K562 (cell line): ENCODE data around the gene RPS6KA4. TPM values are rescaled to one million over a fixed set of nuclear protein-coding genes. Genes with fewer than 3 reads are reported as not detected.

ENCODE experiments used
- ATAC-seq: fragments of 200-7000 bp; cut with Tn5 transposase; 3 replicates; pipeline ENCODE4 v1.9.1; 2020; ENCODE audit warnings: moderate library complexity
- BruUV-seq: library from RNA; stranded (reverse); fragments of 400-500 nt; replicated peaks from 2 replicates; lab custom pipeline; 2021; lab: Mats Ljungman, UMichigan
- CTCF ChIA-PET: fragments of 300-600 bp; formaldehyde crosslinking; extraction: SDS; loops from one replicate; lab custom pipeline; 2021; ENCODE audit warnings: low intra/inter-chr PET ratio; lab: Yijun Ruan, JAX
- POLR2A ChIA-PET: fragments of 300-600, 350-650 bp; sonication (Branson Sonifier 250); formaldehyde crosslinking; extraction: SDS; loops from one replicate; lab custom pipeline; 2021; ENCODE audit warnings: antibody characterized with exemption, inconsistent platforms; lab: Yijun Ruan, JAX
- DNase-seq, 4 experiments: peaks; one replicate each; pipeline versions ENCODE4 v3.0.0 to v3.0.0-alpha.2; 2011 to 2018; ENCODE audit warnings: low spot score in 3 of 4, mixed read lengths in 3 of 4; ENCODE audit errors: extremely low read depth in 1 of 4
- FAIRE-seq: peaks from 2 replicates; lab custom pipeline; 2011; peaks lifted over from hg19 to GRCh38; lab: Jason Lieb, UNC
- H2AFZ ChIP-seq: 2 replicates; pipeline ENCODE4 v1.6.0; 2011; ENCODE audit warnings: low read depth, low read length, control low read depth, inconsistent platforms
- H3K27ac ChIP-seq: fragments of 200-600 bp; 3 replicates; pipeline ENCODE4 v1.8.0; 2011; ENCODE audit warnings: low read depth, mild to moderate bottlenecking, control low read depth, inconsistent platforms, low read length, moderate library complexity, mixed read lengths; ENCODE audit errors: extremely low read depth
- H3K27me3 ChIP-seq, 2 experiments: fragments of 300-600 bp in 1 of 2; 2 replicates in 1 of 2; 3 replicates in 1 of 2; pipeline versions ENCODE4 v1.6.0 to v1.8.0; 2011; ENCODE audit warnings: inconsistent platforms in 2 of 2, low read length in 2 of 2, mild to moderate bottlenecking in 1 of 2, mixed read lengths in 1 of 2, moderate library complexity in 1 of 2; ENCODE audit not compliant: control insufficient read depth in 2 of 2, insufficient read depth in 2 of 2
- H3K36me3 ChIP-seq: fragments of 300-600 bp; 3 replicates; pipeline ENCODE4 v1.8.0; 2011; ENCODE audit warnings: mild to moderate bottlenecking, low read length, inconsistent platforms; ENCODE audit not compliant: control insufficient read depth, insufficient read depth
- H3K4me1 ChIP-seq, 2 experiments: fragments of 200-600 bp in 1 of 2; replicated peaks in 1 of 2; 2 replicates in 1 of 2; 3 replicates in 1 of 2; pipeline versions ENCODE4 v1.5.1 to v1.8.0; 2011; ENCODE audit warnings: inconsistent platforms in 2 of 2, low read length in 2 of 2, mild to moderate bottlenecking in 1 of 2, mixed read lengths in 1 of 2, moderate library complexity in 1 of 2; ENCODE audit not compliant: control insufficient read depth in 2 of 2, insufficient read depth in 2 of 2
- H3K4me2 ChIP-seq: 2 replicates; pipeline ENCODE4 v1.6.1; 2011; ENCODE audit warnings: low read length, control low read depth, inconsistent platforms, mixed read lengths; ENCODE audit not compliant: insufficient read depth
- H3K4me3 ChIP-seq: fragments of 200-600 bp; sonication (generic), shearing (Covaris generic); 2 replicates; pipeline ENCODE4 v1.5.1; 2016; ENCODE audit warnings: control low read depth, inconsistent platforms
- H3K79me2 ChIP-seq: fragments of 200-600 bp; 3 replicates; pipeline ENCODE4 v1.8.0; 2011; ENCODE audit warnings: low read length, inconsistent platforms; ENCODE audit not compliant: control insufficient read depth, insufficient read depth
- H3K9ac ChIP-seq, 2 experiments: 2 replicates each; pipeline versions ENCODE4 v1.6.0 to v1.6.1; 2011; ENCODE audit warnings: low read depth in 2 of 2, low read length in 2 of 2, control low read depth in 1 of 2, inconsistent platforms in 1 of 2, mild to moderate bottlenecking in 1 of 2, mixed read lengths in 1 of 2; ENCODE audit not compliant: insufficient read depth in 1 of 2
- H3K9me1 ChIP-seq: one replicate; pipeline ENCODE4 v1.6.0; 2011; ENCODE audit warnings: inconsistent platforms, mild to moderate bottlenecking, low read length, moderate library complexity; ENCODE audit not compliant: control insufficient read depth, insufficient read depth
- H3K9me3 ChIP-seq: replicated peaks from 2 replicates; pipeline ENCODE4 v1.5.1; 2011; ENCODE audit warnings: low read depth, low read length, inconsistent platforms; ENCODE audit not compliant: control insufficient read depth, insufficient read depth
- H4K20me1 ChIP-seq: replicated peaks from 2 replicates; pipeline ENCODE4 v1.6.1; 2011; ENCODE audit warnings: low read length, inconsistent platforms, mixed read lengths; ENCODE audit not compliant: control insufficient read depth, insufficient read depth
- FOS ChIP-seq: IDR thresholded peaks from 3 replicates; pipeline ENCODE4 v1.6.1; 2011; ENCODE audit not compliant: insufficient read length; ENCODE audit errors: extremely low read depth
- PKNOX1 ChIP-seq: fragments of 450-650 bp; IDR thresholded peaks from 2 replicates; pipeline ENCODE4 v1.6.1; 2016
- RHOXF2B ChIP-seq: fragments of 250-450 bp; sonication (Bioruptor Pico); conservative IDR thresholded peaks from 2 replicates; pipeline ENCODE4 v1.5.1; 2021
- YBX1 ChIP-seq: fragments of 450-650 bp; IDR thresholded peaks from 2 replicates; pipeline ENCODE4 v1.7.1; 2016; ENCODE audit warnings: mild to moderate bottlenecking
- ZNF175 ChIP-seq: fragments of 200-800 bp; sonication (Bioruptor generic); IDR thresholded peaks from 2 replicates; pipeline ENCODE4 v1.6.1; 2016; ENCODE audit warnings: low read depth, mild to moderate bottlenecking, missing genetic modification characterization, missing compliant biosample characterization
- ZNF449 ChIP-seq: fragments of 250-450 bp; sonication (Bioruptor Pico); IDR thresholded peaks from 2 replicates; pipeline ENCODE4 v1.8.0; 2022; ENCODE audit warnings: moderate library complexity, mild to moderate bottlenecking, inconsistent platforms
- ZNF584 ChIP-seq: fragments of 200-800 bp; sonication (Bioruptor generic); IDR thresholded peaks from 2 replicates; pipeline ENCODE4 v1.6.1; 2016; ENCODE audit warnings: low read depth, mild to moderate bottlenecking, missing genetic modification characterization, missing compliant biosample characterization
- ZSCAN29 ChIP-seq: fragments of 450-650 bp; IDR thresholded peaks from 2 replicates; pipeline ENCODE4 v1.6.1; 2017
- WGBS: fragments of 100-300 bp; shearing (Covaris generic); methylation state at CpG from one replicate; pipeline ENCODE4 v1.1.6; 2016; ENCODE audit warnings: low coverage, mixed read lengths; ENCODE audit not compliant: insufficient coverage; ENCODE audit errors: missing lambda C conversion rate; 5-methylcytosine and 5-hydroxymethylcytosine counted together
- in situ Hi-C: fragments of 300-500 bp; cut with MboI; formaldehyde crosslinking; loops from 4 replicates; pipeline ENCODE4 v1.15.0; 2018; ENCODE audit warnings: inconsistent platforms, mixed read lengths
- intact Hi-C: fragments of 100-400 bp; cut with micrococcal nuclease; formaldehyde crosslinking; loops from 2 replicates; pipeline ENCODE4 v1.14.2; 2022
- polyA plus RNA-seq, 8 experiments: library from polyadenylated mRNA; depleted of rRNA in 4 of 8; stranded (reverse) in 5 of 8; unstranded in 3 of 8; fragments of >200 nt; fragmentation: Nextera tagmentation in 2 of 8; fragmentation: Illumina TruSeq in 1 of 8; extraction: Ambion mirVana in 2 of 8; extraction: Trizol in 1 of 8; gene quantifications; 2 replicates each; pipeline versions ENCODE4 v1.2.1 to v1.2.3, GENCODE V29; 2011 to 2014; ENCODE audit warnings: inconsistent platforms in 1 of 8, missing spikeins in 1 of 8
- total RNA-seq, 7 experiments: library from RNA; depleted of rRNA in 6 of 7; stranded (reverse); fragments of >200 nt in 6 of 7; fragmentation: Illumina TruSeq in 2 of 7; extraction: Trizol in 2 of 7; gene quantifications; 2 replicates each; pipeline versions ENCODE4 v1.2.1 to v1.2.3, GENCODE V29; 2011 to 2021; ENCODE audit warnings: low replicate concordance in 1 of 7

The RPS6KA4 gene
- total and polyA plus RNA-seq, 9 of the 15 experiments (the other 6 are each of a cell fraction or from before 2014, with no cell fraction given): 0.15 to 23.8 (median 9.8) TPM

DNA sequence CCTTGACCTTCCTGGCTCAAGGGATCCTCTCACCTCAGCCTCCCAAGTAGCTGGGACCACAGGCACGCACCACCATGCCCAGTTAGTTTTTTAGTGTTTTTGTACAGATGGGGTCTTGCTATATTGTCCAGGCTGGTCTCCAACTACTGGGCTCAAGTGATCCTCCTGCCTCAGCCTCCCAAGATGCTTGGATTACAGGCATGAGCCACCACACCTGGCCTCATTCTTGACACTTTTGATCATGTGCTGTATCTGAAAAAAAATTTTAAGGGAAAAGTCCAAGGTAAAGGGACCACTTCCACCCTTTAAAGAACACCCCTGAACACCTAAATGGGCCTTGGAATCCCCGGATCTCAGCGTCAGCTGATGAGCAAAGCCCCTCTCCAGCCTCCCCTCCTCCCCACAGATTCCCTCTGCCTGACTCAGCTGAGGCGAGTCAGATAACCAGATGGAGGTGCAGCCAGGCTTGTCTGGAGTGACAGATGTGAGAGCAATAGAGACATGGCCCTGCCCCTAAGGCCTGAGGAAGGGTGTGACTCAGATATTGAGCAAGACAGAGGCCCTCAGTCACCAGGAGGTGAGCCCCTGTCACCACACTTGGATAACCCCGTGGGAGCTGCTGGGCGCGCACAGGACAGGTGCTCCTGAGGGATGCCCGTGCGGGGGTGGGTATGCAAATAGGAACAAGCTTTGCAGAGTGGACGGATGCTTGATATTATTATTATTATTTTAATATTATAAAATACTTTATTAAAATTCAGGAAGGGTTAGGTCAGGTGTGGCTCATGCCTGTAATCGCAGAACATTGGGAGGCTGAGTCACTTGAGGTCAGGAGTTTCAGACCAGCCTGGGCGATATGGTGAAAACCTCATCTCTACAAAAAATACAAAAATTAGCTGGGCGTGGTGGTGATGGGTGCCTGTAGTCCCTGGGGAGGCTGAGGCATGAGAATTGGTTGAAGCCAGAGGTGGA lies 23.9 kb upstream of the RPS6KA4 start:
- in situ Hi-C loops: no loop called here
- intact Hi-C loops: loop anchor here (1.0 kb wide), 1 partner anchor 20 kb away; no protein-coding TSS in a partner anchor
- Histone ChIP-seq H3K27me3 (no peaks in the 10 kb centered on the region), H3K4me2 (peak overlapping the region; percentile 48), H3K9ac (peak overlapping the region in 1 of 2 experiments; percentile 33; a peak in 2 of 4 replicates), H3K4me1 (peaks cover 42 to 51% of the 10 kb centered on the region in 2 experiments), H2AFZ (no peak overlapping the region), H4K20me1 (no peaks in the 10 kb centered on the region), H3K27ac (peak overlapping the region; percentile 65; the same call in 2 of the 3 replicates), H3K9me1 (no peaks in the 10 kb centered on the region), H3K4me3 (no peak overlapping the region), H3K9me3 (no peaks in the 10 kb centered on the region; the same call in 1 of the 2 replicates), H3K79me2 (no peaks in the 10 kb centered on the region), H3K36me3 (no peaks in the 10 kb centered on the region; the same call in 2 of the 3 replicates)
- ChIA-PET CTCF (no interaction called here), POLR2A (interaction anchor here (0.5 to 1.7 kb wide), 8 partner anchors 10 to 409 kb away, joined by 3 to 9 read pairs (median 3); partner anchors contain the start of genes PRDX5, RASGRP2, STIP1 and TRMT112)
- no TSS peak for BruUV-seq
- ATAC-seq (peak; percentile 96), DNase-seq (peak; percentile 94 to 98 (median 96)), FAIRE-seq (peak; percentile 100)
- WGBS: 5% methylated on average over 13 of the region's 13 CpGs
- TF ChIP-seq ZSCAN29: 0 out of 2 replicates have a peak, but pooled peaks have one; percentile 10
- TF ChIP-seq RHOXF2B (CRISPR knock-in tag): no peak
- peak; percentile 95 for TF ChIP-seq ZNF175 (CRISPR knock-in tag)
- TF ChIP-seq ZNF449: no peak
- peak; percentile 69 for TF ChIP-seq FOS
- peak; percentile 87 for TF ChIP-seq ZNF584 (CRISPR knock-in tag)
- TF ChIP-seq PKNOX1: peak; percentile 98
- no peak for TF ChIP-seq YBX1
